Esophagus squamous epithelium (tissue), 5 donors: ENCODE data around the gene DLGAP1. TPM values are rescaled to one million over a fixed set of nuclear protein-coding genes. Genes with fewer than 3 reads are reported as not detected.

Experiments used
- DNase-seq: peaks from one replicate; lab custom pipeline; 2025; lab: John Stamatoyannopoulos, UW
- H3K27ac ChIP-seq, 4 donors: fragments of 200-600 bp; sonication (generic); one replicate each; pipeline ENCODE4 v1.5.1; 2016 to 2019; ENCODE audit warnings: mild to moderate bottlenecking in 1 of 4
- H3K27me3 ChIP-seq, 4 donors: fragments of 200-600 bp; sonication (generic); 1 replicate in 3 of 4; 2 replicates in 1 of 4; pipeline versions ENCODE4 v1.5.1 to v1.6.0; 2017 to 2021; ENCODE audit warnings: antibody characterized with exemption in 1 of 4
- H3K36me3 ChIP-seq, 3 donors: fragments of 200-600 bp; sonication (generic); one replicate each; pipeline ENCODE4 v1.5.1; 2016 to 2019
- H3K4me1 ChIP-seq, 3 donors: fragments of 200-600 bp; sonication (generic); one replicate each; pipeline ENCODE4 v1.5.1; 2017 to 2019
- H3K4me3 ChIP-seq, 4 donors: fragments of 200-600 bp; sonication (generic); 1 replicate in 3 of 4; 2 replicates in 1 of 4; pipeline ENCODE4 v1.5.1; 2016 to 2019; ENCODE audit warnings: mild to moderate bottlenecking in 2 of 4, moderate library complexity in 1 of 4
- H3K9me3 ChIP-seq, 3 donors: fragments of 200-600 bp; sonication (generic); one replicate each; pipeline ENCODE4 v1.5.1; 2016 to 2019
- POLR2A ChIP-seq, 4 donors: fragments of 450-650 bp; IDR thresholded peaks; one replicate each; pipeline ENCODE4 v1.6.1; 2017; ENCODE audit warnings: antibody characterized with exemption in 4 of 4, mild to moderate bottlenecking in 4 of 4, moderate library complexity in 3 of 4
- WGBS, 2 donors: methylation state at CpG; one replicate each; pipeline ENCODE4 v1.1.5; 2018; 5-methylcytosine and 5-hydroxymethylcytosine counted together
- intact Hi-C: fragments of 100-400 bp; cut with DNase I; formaldehyde crosslinking; loops from one replicate; pipeline ENCODE4 v1.15.0; 2022
- total RNA-seq, 4 donors: library from RNA; depleted of rRNA; stranded (reverse); fragments of >200 nt; gene quantifications; one replicate each; pipeline ENCODE4 v1.1.0, GENCODE V29; 2016
- TF ChIP-seq, protein P1 (sequence below), 6 experiments: fragments of 450-650 bp in 4 of 6; fragments of 200-600 bp in 2 of 6; sonication (generic) in 2 of 6; IDR thresholded peaks; one replicate each; pipeline ENCODE4 v1.5.1; 2016 to 2019; ENCODE audit warnings: antibody characterized with exemption in 6 of 6, mild to moderate bottlenecking in 4 of 6, moderate library complexity in 4 of 6
- donor health status: DM: yes; HTN: yes; CAD: no.

DLGAP1 gene
- total RNA-seq, 4 donors from 2014 or later = 0.09 to 1.5 (median 0.52) TPM

DNA sequence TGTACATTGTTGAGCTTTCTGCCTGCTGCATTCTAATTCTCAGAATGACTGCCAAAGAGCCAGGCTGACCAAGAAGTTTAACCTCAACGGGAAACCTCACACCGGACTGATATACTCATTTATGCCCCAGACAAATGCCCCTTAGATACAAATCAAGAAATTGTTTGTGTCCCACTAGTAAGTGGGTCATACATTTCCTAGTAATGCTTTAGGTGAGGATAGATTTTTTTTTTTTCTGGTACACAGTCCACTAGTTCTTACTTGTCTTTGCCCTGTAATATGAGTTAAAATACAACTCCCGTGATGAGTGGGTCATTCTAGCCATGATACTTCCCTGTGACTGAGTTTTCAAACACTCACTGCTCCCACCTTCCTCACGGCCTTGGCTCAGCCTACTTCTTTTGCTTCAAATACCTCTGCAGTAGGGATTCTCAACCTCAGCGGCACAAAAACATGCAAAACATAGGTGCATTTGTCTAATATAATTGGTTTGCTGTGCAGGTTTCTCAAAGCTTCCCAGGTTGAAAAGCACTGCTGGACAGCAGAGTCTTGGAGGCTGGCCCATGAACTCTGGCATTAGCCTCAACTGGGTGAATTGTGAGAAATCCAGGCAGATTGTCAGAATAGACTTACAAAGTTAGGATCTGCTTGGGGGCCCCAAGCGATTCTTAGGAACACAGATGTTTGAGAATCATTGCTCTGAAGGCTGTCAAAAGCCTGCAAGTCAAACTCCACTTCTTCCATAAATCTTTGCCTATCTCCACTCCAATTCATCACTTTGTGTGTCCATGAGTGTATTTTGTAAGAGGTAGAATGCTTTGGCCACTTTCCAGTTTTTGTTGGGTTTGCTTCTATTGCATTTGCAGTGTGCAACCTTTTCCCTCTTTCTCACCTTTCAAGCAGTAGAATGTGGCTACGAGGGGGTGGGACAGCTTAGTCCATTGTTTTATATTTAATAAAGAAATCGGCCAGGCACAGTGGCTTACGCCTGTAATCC, 969.7 kb downstream of the DLGAP1 start:
- DNase-seq = no peak
- H3K27me3 ChIP-seq = no peaks in the 10 kb centered on the region
- intact Hi-C loops = no loop called here
- H3K36me3 ChIP-seq = no peaks in the 10 kb centered on the region
- no peak overlapping the region for H3K27ac ChIP-seq
- no peaks in the 10 kb centered on the region for H3K4me1 ChIP-seq
- 86 to 92% methylated on average over 6 to 9 of the region's 9 CpGs for WGBS, 2 donors
- no peaks in the 10 kb centered on the region for H3K9me3 ChIP-seq
- no peak overlapping the region for H3K4me3 ChIP-seq
- TF ChIP-seq, protein P1, sequence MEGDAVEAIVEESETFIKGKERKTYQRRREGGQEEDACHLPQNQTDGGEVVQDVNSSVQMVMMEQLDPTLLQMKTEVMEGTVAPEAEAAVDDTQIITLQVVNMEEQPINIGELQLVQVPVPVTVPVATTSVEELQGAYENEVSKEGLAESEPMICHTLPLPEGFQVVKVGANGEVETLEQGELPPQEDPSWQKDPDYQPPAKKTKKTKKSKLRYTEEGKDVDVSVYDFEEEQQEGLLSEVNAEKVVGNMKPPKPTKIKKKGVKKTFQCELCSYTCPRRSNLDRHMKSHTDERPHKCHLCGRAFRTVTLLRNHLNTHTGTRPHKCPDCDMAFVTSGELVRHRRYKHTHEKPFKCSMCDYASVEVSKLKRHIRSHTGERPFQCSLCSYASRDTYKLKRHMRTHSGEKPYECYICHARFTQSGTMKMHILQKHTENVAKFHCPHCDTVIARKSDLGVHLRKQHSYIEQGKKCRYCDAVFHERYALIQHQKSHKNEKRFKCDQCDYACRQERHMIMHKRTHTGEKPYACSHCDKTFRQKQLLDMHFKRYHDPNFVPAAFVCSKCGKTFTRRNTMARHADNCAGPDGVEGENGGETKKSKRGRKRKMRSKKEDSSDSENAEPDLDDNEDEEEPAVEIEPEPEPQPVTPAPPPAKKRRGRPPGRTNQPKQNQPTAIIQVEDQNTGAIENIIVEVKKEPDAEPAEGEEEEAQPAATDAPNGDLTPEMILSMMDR (IDR thresholded peaks at IDR 0.05) = no peak
- TF ChIP-seq POLR2A (IDR thresholded peaks at IDR 0.05) = no peak

DNA sequence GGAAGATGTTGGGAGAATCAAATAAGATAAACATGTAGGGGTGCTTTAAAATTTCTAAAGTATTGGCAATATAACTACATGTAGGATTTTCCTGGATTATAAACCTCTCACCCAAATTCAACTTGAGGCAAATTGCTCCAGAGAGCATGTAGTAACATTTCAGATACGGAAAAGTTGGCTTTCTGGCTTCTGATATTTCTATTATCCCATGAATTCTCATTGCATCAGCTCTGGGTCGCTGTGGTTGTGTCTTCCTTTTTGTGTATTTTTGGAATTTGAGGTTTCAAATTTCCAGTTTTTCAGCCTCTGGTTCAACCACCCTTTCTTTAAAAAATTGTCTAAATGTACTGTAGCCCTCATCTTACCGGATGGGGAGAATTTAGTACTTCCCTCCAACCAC, 972.8 kb downstream of the DLGAP1 start:
- 75 to 80% methylated on average over 3 of the region's 3 CpGs for WGBS, 2 donors
- Histone ChIP-seq H3K27ac (no peak overlapping the region), H3K27me3 (no peaks in the 10 kb centered on the region), H3K36me3 (no peaks in the 10 kb centered on the region), H3K4me3 (no peak overlapping the region), H3K9me3 (no peaks in the 10 kb centered on the region), H3K4me1 (no peaks in the 10 kb centered on the region)
- intact Hi-C loops = no loop called here
- no peak for TF ChIP-seq POLR2A (IDR thresholded peaks at IDR 0.05)
- TF ChIP-seq, protein P1 (IDR thresholded peaks at IDR 0.05) = no peak
- DNase-seq = no peak

DNA sequence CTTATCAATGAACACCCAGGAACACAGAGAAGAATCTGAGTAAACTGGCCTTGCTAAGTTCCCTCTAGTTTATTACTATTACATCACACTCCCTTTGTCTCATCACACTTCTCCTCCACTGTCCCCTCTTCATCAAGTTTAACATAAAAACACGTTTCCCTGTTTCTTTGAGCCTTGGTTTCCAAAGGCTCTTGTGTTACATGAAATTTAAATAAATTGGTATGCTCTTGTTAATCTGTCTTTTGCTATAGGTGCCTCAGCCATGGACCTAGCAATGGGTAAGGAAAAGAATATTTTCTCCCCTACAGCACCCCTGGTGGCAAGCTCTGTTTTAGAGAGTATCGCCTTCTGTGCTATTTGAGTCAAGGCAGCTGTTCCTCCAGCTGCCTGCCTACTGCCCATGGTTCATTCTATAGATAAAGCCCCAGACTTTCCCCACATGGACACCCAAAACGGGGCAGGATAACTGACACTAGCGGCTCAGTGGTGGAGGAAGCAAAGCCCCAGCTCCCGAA, 973.4 kb downstream of the DLGAP1 start:
- intact Hi-C loops = no loop called here
- Histone ChIP-seq H3K4me3 (no peak overlapping the region), H3K4me1 (no peaks in the 10 kb centered on the region), H3K27me3 (no peaks in the 10 kb centered on the region), H3K27ac (no peak overlapping the region), H3K9me3 (no peaks in the 10 kb centered on the region), H3K36me3 (no peaks in the 10 kb centered on the region)
- no peak for TF ChIP-seq POLR2A (IDR thresholded peaks at IDR 0.05)
- TF ChIP-seq, protein P1 (IDR thresholded peaks at IDR 0.05) = peak in 3 of 6 experiments; percentile 30 to 53 (median 31)
- DNase-seq = no peak
- 45 to 49% methylated on average over 4 to 5 of the region's 5 CpGs for WGBS, 2 donors

DNA sequence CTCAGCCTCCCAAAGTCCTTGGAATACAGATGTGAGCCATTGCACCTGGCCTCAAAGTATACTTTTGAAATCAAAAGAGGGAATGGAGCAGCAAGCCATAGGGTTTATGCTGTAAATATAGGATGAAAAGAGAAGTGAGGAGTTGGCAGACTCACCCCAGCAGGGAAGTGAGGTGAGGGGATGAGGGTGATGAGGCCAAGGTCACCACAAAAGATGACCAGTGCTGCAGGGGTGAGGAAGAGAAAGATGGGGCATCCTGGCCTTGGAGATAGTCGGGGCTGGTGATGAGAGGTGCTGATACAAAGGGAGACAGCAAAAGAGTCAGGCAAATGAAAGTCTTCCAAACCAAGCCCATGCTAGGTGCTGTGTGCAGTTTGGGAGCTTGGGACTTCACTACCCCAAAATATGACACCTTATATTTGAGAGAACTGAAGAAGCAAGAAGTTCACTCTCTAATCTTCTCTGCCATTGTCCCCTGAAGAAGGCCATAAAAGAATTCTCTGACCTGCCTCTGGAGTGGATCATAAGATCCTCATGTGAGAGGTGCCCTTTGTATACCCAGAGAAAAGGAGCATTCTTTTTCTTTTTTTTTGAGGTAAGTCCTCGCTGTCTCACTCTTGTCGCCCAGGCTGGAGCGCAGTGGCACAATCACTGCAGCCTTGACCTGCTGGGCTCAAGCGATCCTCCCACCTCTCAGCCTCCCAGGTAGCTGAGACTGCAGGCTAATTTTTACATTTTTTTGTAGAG, 974.1 kb downstream of the DLGAP1 start:
- Histone ChIP-seq H3K27me3 (no peaks in the 10 kb centered on the region), H3K9me3 (no peaks in the 10 kb centered on the region), H3K36me3 (no peaks in the 10 kb centered on the region), H3K4me3 (no peak overlapping the region), H3K27ac (no peak overlapping the region), H3K4me1 (no peaks in the 10 kb centered on the region)
- DNase-seq = no peak
- intact Hi-C loops = no loop called here
- 91 to 94% methylated on average over 5 of the region's 5 CpGs for WGBS, 2 donors
- no peak for TF ChIP-seq POLR2A (IDR thresholded peaks at IDR 0.05)
- TF ChIP-seq, protein P1 (IDR thresholded peaks at IDR 0.05) = no peak
